Measurements from ENCODE around the gene HOXB4. TPM values are rescaled to one million over a fixed set of nuclear protein-coding genes. Genes with fewer than 3 reads are reported as not detected.

Gene HOXB4
- total and polyA plus RNA-seq, 2 donors (not counting 1 experiment from before 2014, with no cell fraction given): 3.8 to 8.9 TPM

- Histone ChIP-seq H3K4me3 (replicated peaks in 1 of 4; ENCODE audit: control extremely low read depth in 1 of 4, insufficient read depth in 1 of 4, low read depth in 3 of 4, low read length in 4 of 4) (no peak overlapping the region), H3K9ac (ENCODE audit: insufficient read depth, low read length) (no peak overlapping the region), H3K36me3 (ENCODE audit: control insufficient read depth, insufficient read depth, low read length) (no peaks in the 10 kb centered on the region), H3K4me2 (ENCODE audit: extremely low read depth, insufficient read depth, low read length) (no peak overlapping the region), H4K20me1 (ENCODE audit: control insufficient read depth, extremely low read depth, insufficient read depth, low read length) (peaks cover 2% of the 10 kb centered on the region), H3K79me2 (ENCODE audit: control insufficient read depth, insufficient read depth, low read length) (no peaks in the 10 kb centered on the region), H3K9me3 (ENCODE audit: control insufficient read depth, insufficient read depth, low read depth, low read length) (no peaks in the 10 kb centered on the region), H3K27me3 (ENCODE audit: control insufficient read depth, insufficient read depth, low read length) (peaks cover 95% of the 10 kb centered on the region), H2AFZ (ENCODE audit: low read length) (no peak overlapping the region), H3K4me1 (ENCODE audit: control insufficient read depth, extremely low read depth, insufficient read depth, low read length) (peaks cover 4% of the 10 kb centered on the region), H3K27ac (ENCODE audit: insufficient read depth, low read length) (no peak overlapping the region)
- no peak for DNase-seq (ENCODE audit: low read depth in 2 of 2)
- TF ChIP-seq EZH2 (IDR thresholded peaks at IDR 0.05; ENCODE audit: low read length, missing control alignments): peak; percentile 76
- no peak for TF ChIP-seq CTCF (conservative IDR thresholded peaks at IDR 0.05 in 1 of 2, IDR thresholded peaks at IDR 0.05 in 1 of 2; ENCODE audit: low read depth in 1 of 2, low read length in 2 of 2)
These were observed 45.4 kb upstream of the HOXB4 start for GRCh38 chr17:48623583-48623982.

- Histone ChIP-seq H3K4me2 (ENCODE audit: extremely low read depth, insufficient read depth, low read length) (no peak overlapping the region), H3K4me1 (ENCODE audit: control insufficient read depth, extremely low read depth, insufficient read depth, low read length) (peaks cover 4% of the 10 kb centered on the region), H3K36me3 (ENCODE audit: control insufficient read depth, insufficient read depth, low read length) (no peaks in the 10 kb centered on the region), H2AFZ (ENCODE audit: low read length) (no peak overlapping the region), H3K79me2 (ENCODE audit: control insufficient read depth, insufficient read depth, low read length) (no peaks in the 10 kb centered on the region), H3K4me3 (replicated peaks in 1 of 4; ENCODE audit: control extremely low read depth in 1 of 4, insufficient read depth in 1 of 4, low read depth in 3 of 4, low read length in 4 of 4) (no peak overlapping the region), H3K9me3 (ENCODE audit: control insufficient read depth, insufficient read depth, low read depth, low read length) (no peaks in the 10 kb centered on the region), H3K27me3 (ENCODE audit: control insufficient read depth, insufficient read depth, low read length) (peaks cover 93% of the 10 kb centered on the region), H3K9ac (ENCODE audit: insufficient read depth, low read length) (no peak overlapping the region), H3K27ac (ENCODE audit: insufficient read depth, low read length) (no peak overlapping the region), H4K20me1 (ENCODE audit: control insufficient read depth, extremely low read depth, insufficient read depth, low read length) (peaks cover 2% of the 10 kb centered on the region)
- TF ChIP-seq EZH2 (IDR thresholded peaks at IDR 0.05; ENCODE audit: low read length, missing control alignments) (no peak), CTCF (conservative IDR thresholded peaks at IDR 0.05 in 1 of 2, IDR thresholded peaks at IDR 0.05 in 1 of 2; ENCODE audit: low read depth in 1 of 2, low read length in 2 of 2) (no peak)
- DNase-seq (ENCODE audit: low read depth in 2 of 2): no peak
These were observed 44.7 kb upstream of the HOXB4 start for GRCh38 chr17:48622857-48623256.

GRCh38 chr17:48621410-48622392 is 43.6 kb upstream of the HOXB4 start:
- Histone ChIP-seq H4K20me1 (ENCODE audit: control insufficient read depth, extremely low read depth, insufficient read depth, low read length) (peaks cover 2% of the 10 kb centered on the region), H3K4me1 (ENCODE audit: control insufficient read depth, extremely low read depth, insufficient read depth, low read length) (peaks cover 4% of the 10 kb centered on the region), H3K4me3 (replicated peaks in 1 of 4; ENCODE audit: control extremely low read depth in 1 of 4, insufficient read depth in 1 of 4, low read depth in 3 of 4, low read length in 4 of 4) (no peak overlapping the region), H3K27me3 (ENCODE audit: control insufficient read depth, insufficient read depth, low read length) (peaks cover 93% of the 10 kb centered on the region), H3K79me2 (ENCODE audit: control insufficient read depth, insufficient read depth, low read length) (no peaks in the 10 kb centered on the region), H3K9me3 (ENCODE audit: control insufficient read depth, insufficient read depth, low read depth, low read length) (no peaks in the 10 kb centered on the region), H2AFZ (ENCODE audit: low read length) (no peak overlapping the region), H3K9ac (ENCODE audit: insufficient read depth, low read length) (no peak overlapping the region), H3K36me3 (ENCODE audit: control insufficient read depth, insufficient read depth, low read length) (no peaks in the 10 kb centered on the region), H3K4me2 (ENCODE audit: extremely low read depth, insufficient read depth, low read length) (no peak overlapping the region), H3K27ac (ENCODE audit: insufficient read depth, low read length) (no peak overlapping the region)
- peak; percentile 91 for TF ChIP-seq EZH2 (IDR thresholded peaks at IDR 0.05; ENCODE audit: low read length, missing control alignments)
- TF ChIP-seq CTCF (conservative IDR thresholded peaks at IDR 0.05 in 1 of 2, IDR thresholded peaks at IDR 0.05 in 1 of 2; ENCODE audit: low read depth in 1 of 2, low read length in 2 of 2): no peak
- no peak for DNase-seq (ENCODE audit: low read depth in 2 of 2)
